Measurements from ENCODE around the gene DRC1. TPM values are rescaled to one million over a fixed set of nuclear protein-coding genes. Genes with fewer than 3 reads are reported as not detected.
"Not testable (repeated sequence)": the region's sequence is repeated elsewhere in the genome, so short reads cannot be mapped to it uniquely, and the experiment has no call there.

The DRC1 gene
- total RNA-seq, 1 donor from 2014 or later, result not detected

GRCh38 chr2:26366957-26367356, 34.8 kb upstream of the DRC1 start:
- Histone ChIP-seq H3K27ac (no peak overlapping the region), H3K27me3 (no peaks in the 10 kb centered on the region), H3K4me3 (no peak overlapping the region), H3K9me3 (no peaks in the 10 kb centered on the region), H3K4me1 (no peaks in the 10 kb centered on the region), H3K36me3 (peaks cover 3 to 19% of the 10 kb centered on the region in 2 donors)
- intact Hi-C loops (cut with DNase I), result no loop called here
- TF ChIP-seq POLR2AphosphoS5 (IDR thresholded peaks at IDR 0.05; ENCODE audit: insufficient read depth in 1 of 2, low read depth in 1 of 2), result no peak
- no peak for TF ChIP-seq POLR2A (IDR thresholded peaks at IDR 0.05)
- TF ChIP-seq CTCF (IDR thresholded peaks at IDR 0.05), result no peak
- DNase-seq (ENCODE audit: extremely low spot score in 2 of 2), result no peak

GRCh38 chr2:26369664-26370063, 32.1 kb upstream of the DRC1 start:
- H3K27me3 ChIP-seq; H3K27ac ChIP-seq; intact Hi-C loops (cut with DNase I); H3K4me3 ChIP-seq; H3K9me3 ChIP-seq; DNase-seq (ENCODE audit: extremely low spot score in 2 of 2); H3K4me1 ChIP-seq: not testable (repeated sequence)
- H3K36me3 ChIP-seq, result peaks cover 3 to 39% of the 10 kb centered on the region in 2 donors

DNA sequence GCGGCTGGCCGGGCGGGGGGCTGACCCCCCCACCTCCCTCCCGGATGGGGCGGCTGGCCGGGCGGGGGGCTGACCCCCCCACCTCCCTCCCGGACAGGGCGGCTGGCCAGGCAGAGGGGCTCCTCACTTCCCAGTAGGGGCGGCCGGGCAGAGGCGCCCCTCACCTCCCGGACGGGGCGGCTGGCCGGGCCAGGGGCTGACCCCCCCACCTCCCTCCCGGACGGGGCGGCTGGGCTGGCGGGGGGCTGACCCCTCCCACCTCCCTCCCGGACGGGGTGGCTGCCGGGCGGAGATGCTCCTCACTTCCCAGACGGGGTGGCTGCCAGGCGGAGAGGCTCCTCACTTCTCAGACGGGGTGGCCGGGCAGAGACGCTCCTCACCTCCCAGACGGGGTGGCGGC, 30.8 kb upstream of the DRC1 start:
- H3K27me3 ChIP-seq; DNase-seq (ENCODE audit: extremely low spot score in 2 of 2); H3K9me3 ChIP-seq; H3K4me1 ChIP-seq; H3K4me3 ChIP-seq; H3K27ac ChIP-seq; intact Hi-C loops (cut with DNase I): not testable (repeated sequence)
- H3K36me3 ChIP-seq, result peaks cover 3 to 48% of the 10 kb centered on the region in 2 donors

DNA sequence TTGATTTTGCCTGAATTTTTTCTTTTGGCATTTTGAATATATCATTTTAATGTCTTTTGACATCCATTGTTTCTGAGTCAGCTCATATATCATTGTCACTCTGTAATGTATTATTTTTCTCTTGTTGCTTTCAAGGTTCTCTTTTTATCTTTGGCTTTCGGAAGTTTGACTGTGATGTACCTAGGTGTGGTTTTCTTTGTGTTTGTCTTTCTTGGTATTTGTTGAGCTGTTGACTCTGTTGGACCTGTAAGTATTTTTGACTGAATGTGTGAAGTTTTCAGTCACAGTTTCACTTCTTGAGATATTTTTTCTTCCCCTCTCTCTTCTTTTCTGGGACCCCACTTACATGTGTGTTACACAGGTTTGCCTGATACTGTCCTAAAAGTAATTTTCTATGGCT, 24.9 kb upstream of the DRC1 start:
- DNase-seq (ENCODE audit: extremely low spot score in 2 of 2), result no peak
- no peak overlapping the region for H3K27ac ChIP-seq
- no peaks in the 10 kb centered on the region for H3K9me3 ChIP-seq
- H3K27me3 ChIP-seq, result no peaks in the 10 kb centered on the region
- no peak overlapping the region for H3K4me3 ChIP-seq
- peaks cover 0 to 29% of the 10 kb centered on the region in 2 donors for H3K36me3 ChIP-seq
- intact Hi-C loops (cut with DNase I), result no loop called here
- H3K4me1 ChIP-seq, result no peaks in the 10 kb centered on the region
- no peak for TF ChIP-seq POLR2A (IDR thresholded peaks at IDR 0.05)
- TF ChIP-seq POLR2AphosphoS5 (IDR thresholded peaks at IDR 0.05; ENCODE audit: insufficient read depth in 1 of 2, low read depth in 1 of 2), result no peak
- no peak for TF ChIP-seq CTCF (IDR thresholded peaks at IDR 0.05)

- H3K36me3 ChIP-seq, result peaks cover 0 to 2% of the 10 kb centered on the region in 2 donors
- intact Hi-C loops (cut with DNase I), result no loop called here
- TF ChIP-seq POLR2AphosphoS5 (IDR thresholded peaks at IDR 0.05; ENCODE audit: insufficient read depth in 1 of 2, low read depth in 1 of 2) (no peak), CTCF (IDR thresholded peaks at IDR 0.05) (no peak), POLR2A (IDR thresholded peaks at IDR 0.05) (no peak)
Measured at GRCh38 chr2:26380281-26380680, 21.4 kb upstream of the DRC1 start.

GRCh38 chr2:26382564-26382963, 19.2 kb upstream of the DRC1 start:
- H3K27ac ChIP-seq, result no peak overlapping the region
- no peak for DNase-seq (ENCODE audit: extremely low spot score in 2 of 2)
- intact Hi-C loops (cut with DNase I), result no loop called here
- H3K36me3 ChIP-seq, result no peaks in the 10 kb centered on the region
- no peak overlapping the region for H3K4me3 ChIP-seq
- no peaks in the 10 kb centered on the region for H3K9me3 ChIP-seq
- H3K4me1 ChIP-seq, result no peaks in the 10 kb centered on the region
- no peaks in the 10 kb centered on the region for H3K27me3 ChIP-seq
- TF ChIP-seq POLR2A (IDR thresholded peaks at IDR 0.05), result no peak
- no peak for TF ChIP-seq CTCF (IDR thresholded peaks at IDR 0.05)
- no peak for TF ChIP-seq POLR2AphosphoS5 (IDR thresholded peaks at IDR 0.05; ENCODE audit: insufficient read depth in 1 of 2, low read depth in 1 of 2)

More at GRCh38 chr2:26380281-26380680, 21.4 kb upstream of the DRC1 start:
- DNase-seq (ENCODE audit: extremely low spot score in 2 of 2), result no peak
- Histone ChIP-seq H3K27me3 (no peaks in the 10 kb centered on the region), H3K4me1 (no peaks in the 10 kb centered on the region), H3K27ac (no peak overlapping the region), H3K4me3 (no peak overlapping the region), H3K9me3 (no peaks in the 10 kb centered on the region)

Measured in vagina (tissue), 2 donors.